IPS-18c (cell line): Measurements from ENCODE around the gene SLC22A5.
"Not testable (repeated sequence)": the region's sequence is repeated elsewhere in the genome, so short reads cannot be mapped to it uniquely, and the experiment has no call there.

Source experiments
- H3K4me3 ChIP-seq: 2 replicates; pipeline ENCODE4 v1.7.0; 2013; ENCODE audit warnings: low read depth, mild to moderate bottlenecking, low read length, moderate library complexity; ENCODE audit not compliant: insufficient read depth
- H3K9me3 ChIP-seq: one replicate; pipeline ENCODE4 v1.6.1; 2013; ENCODE audit warnings: mild to moderate bottlenecking, low read length, moderate library complexity; ENCODE audit not compliant: control insufficient read depth, insufficient read depth

Gene SLC22A5

GRCh38 chr5:132428484-132429462 lies 59.3 kb downstream of the SLC22A5 start:
- Histone ChIP-seq H3K4me3 (no peak overlapping the region), H3K9me3 (no peaks in the 10 kb centered on the region)

DNA sequence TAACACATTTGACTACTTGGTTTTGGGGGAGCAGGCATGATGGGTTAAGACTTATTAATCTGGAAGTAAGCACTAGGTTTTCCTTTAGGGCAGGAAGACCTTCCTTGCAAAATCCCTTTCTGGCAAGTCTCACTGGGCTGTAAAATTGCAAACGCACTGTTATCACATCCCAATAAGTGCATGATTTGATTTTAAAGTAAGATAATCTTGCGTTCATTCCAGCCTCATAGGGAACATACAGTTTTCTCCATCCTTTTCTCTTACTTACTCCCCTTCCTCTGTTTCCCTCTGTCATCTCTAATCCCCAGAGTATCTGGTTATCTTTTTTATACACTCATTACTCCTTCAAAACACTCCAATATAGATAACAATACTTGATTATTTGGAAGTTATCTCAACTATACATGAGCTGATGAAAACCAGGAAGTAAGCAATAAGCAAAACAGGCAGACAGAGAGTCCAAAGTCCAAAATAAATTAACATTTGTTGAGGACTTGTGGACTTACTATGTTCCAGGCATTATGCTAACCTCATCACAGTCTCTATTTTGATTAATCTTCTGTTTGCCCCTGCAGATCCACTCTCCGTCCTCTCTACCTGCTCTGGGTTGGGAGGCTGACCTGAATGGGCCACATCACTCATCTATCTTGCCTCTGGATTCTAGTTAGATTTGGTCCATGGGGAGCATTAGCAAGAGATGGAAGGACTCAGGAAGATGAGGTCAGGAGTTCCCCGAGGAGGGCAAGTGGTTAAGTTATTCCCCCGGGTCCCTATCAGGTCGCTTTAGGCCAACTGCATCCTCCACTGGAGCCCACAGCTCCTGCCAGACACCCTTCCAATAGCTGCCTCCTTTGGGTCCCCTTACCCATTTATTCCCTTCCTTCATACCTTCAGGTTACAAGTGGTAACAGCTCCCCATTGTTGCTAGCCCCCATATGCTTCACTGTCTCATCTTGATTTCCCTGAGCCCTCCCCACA lies 60.2 kb downstream of the SLC22A5 start:
- Histone ChIP-seq H3K9me3 (no peaks in the 10 kb centered on the region), H3K4me3 (no peak overlapping the region)

- Histone ChIP-seq H3K9me3 (no peaks in the 10 kb centered on the region), H3K4me3 (no peak overlapping the region)
These were observed 61.2 kb downstream of the SLC22A5 start for GRCh38 chr5:132430746-132431145.

- Histone ChIP-seq H3K9me3 (no peaks in the 10 kb centered on the region), H3K4me3 (no peak overlapping the region)
These were observed 62.1 kb downstream of the SLC22A5 start for GRCh38 chr5:132431632-132432031.

GRCh38 chr5:132433141-132433540 lies 63.6 kb downstream of the SLC22A5 start:
- no peaks in the 10 kb centered on the region for H3K9me3 ChIP-seq

DNA sequence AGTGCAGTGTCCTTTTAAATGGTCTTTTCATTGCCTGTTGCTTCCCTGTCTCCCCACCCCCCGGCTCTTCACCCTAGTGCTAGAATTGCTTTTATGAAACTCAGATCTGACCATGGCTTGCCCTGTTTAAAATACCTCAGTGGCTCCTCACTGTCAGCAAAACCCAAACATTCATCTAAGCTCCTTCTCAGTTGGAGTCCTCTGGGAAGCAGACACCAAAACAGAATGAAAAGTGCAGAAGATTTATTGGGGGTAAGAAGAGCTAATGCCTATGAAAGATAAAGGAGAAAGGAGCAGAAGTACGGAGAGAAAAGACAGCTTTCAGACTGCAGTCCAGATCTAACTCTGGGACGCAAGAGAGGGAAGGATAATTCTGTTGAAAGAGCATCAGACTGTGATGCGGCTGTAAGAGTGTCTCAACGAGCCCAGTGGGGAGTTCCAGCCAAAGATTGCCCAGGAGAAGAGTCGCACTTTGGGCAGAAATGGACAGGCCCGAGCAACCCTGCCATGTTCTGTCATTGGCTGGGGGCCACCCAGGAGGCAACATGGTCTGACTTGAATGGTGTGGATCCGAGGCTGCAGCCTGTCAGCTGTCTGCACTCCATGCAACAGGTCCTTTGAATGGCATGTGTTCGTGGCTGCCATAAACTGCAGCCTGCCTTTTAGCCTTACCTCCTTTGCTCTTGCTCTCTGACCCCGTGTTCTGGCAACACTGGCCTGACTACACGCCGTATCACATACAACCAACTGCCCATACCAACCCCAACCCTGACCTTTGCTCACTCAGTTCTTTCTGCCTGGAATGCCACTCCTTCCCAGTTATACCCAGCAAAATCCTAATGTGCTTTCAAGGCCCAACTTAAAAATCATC lies 65.1 kb downstream of the SLC22A5 start:
- H3K4me3 ChIP-seq, result no peak overlapping the region
- H3K9me3 ChIP-seq, result no peaks in the 10 kb centered on the region

More at GRCh38 chr5:132433141-132433540, 63.6 kb downstream of the SLC22A5 start:
- H3K4me3 ChIP-seq, result no peak overlapping the region

GRCh38 chr5:132435447-132435846 lies 65.9 kb downstream of the SLC22A5 start:
- H3K9me3 ChIP-seq, result no peaks in the 10 kb centered on the region
- no peak overlapping the region for H3K4me3 ChIP-seq

GRCh38 chr5:132435886-132436285 lies 66.4 kb downstream of the SLC22A5 start:
- no peaks in the 10 kb centered on the region for H3K9me3 ChIP-seq
- H3K4me3 ChIP-seq, result no peak overlapping the region

- Histone ChIP-seq H3K9me3 (no peaks in the 10 kb centered on the region), H3K4me3 (no peak overlapping the region)
These were observed 67.4 kb downstream of the SLC22A5 start for GRCh38 chr5:132436936-132437335.

DNA sequence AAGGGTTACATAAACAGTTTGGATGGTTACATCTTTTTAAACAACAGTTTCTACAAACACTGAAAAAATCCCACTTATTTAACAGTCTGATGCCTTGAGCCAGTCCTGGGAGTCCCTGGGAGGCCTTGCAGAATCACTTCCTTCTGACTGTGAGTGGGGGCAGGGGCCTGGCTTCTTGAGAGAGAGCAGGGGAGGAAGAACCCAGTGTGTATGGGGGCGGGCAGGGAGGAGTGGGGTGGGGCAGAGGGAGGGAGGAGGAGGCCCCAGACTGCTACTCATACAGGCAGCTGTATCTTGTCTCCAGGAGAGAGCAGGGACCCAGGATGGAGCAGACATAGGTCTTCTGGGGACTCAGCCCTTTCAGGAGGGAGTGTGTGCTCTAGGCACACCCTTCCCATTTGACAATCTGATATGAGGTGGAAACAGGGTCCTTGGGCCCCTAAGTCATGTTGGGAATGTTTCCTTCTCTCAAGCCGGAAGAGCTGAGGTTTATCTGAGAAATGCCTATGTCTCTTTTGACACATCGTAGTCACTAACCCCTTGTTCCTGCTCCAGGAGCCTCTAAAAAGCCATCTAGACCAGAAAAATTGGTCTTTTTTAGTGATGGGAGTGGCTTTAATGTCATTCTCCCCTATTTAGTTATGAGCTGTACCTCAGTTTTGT lies 68.2 kb downstream of the SLC22A5 start:
- no peaks in the 10 kb centered on the region for H3K9me3 ChIP-seq
- H3K4me3 ChIP-seq, result no peak overlapping the region

GRCh38 chr5:132438267-132438645 lies 68.7 kb downstream of the SLC22A5 start:
- H3K9me3 ChIP-seq, H3K4me3 ChIP-seq: not testable (repeated sequence)

GRCh38 chr5:132438917-132439316 lies 69.4 kb downstream of the SLC22A5 start:
- H3K9me3 ChIP-seq, result no peaks in the 10 kb centered on the region
- no peak overlapping the region for H3K4me3 ChIP-seq

DNA sequence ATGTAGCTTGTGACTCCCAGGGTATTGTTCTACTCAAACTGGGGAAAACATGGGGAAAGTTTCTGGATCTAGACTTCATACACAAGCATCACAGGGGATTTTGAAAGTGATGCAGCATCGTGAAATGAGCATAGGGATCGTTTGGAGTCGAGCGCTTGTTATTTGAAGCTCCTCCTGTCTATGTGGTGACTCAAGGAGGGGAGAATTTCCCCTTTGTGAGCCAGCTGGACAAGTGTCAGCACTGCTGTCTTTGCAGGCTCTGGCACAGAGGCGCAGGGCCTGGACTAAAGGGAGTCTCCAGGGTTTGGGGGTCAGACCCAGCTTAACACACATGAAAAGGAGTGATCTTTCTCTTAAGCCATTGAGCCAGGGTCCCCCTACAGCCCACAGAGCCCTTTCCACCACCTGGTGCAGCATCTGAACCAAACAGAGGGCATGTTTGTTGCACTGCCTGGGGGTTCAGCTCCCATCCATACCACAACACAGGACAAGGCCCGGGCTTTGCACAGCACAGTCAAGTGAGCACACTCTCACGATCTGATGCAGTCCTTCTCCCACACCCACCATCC lies 70.1 kb downstream of the SLC22A5 start:
- Histone ChIP-seq H3K4me3 (no peak overlapping the region), H3K9me3 (no peaks in the 10 kb centered on the region)

DNA sequence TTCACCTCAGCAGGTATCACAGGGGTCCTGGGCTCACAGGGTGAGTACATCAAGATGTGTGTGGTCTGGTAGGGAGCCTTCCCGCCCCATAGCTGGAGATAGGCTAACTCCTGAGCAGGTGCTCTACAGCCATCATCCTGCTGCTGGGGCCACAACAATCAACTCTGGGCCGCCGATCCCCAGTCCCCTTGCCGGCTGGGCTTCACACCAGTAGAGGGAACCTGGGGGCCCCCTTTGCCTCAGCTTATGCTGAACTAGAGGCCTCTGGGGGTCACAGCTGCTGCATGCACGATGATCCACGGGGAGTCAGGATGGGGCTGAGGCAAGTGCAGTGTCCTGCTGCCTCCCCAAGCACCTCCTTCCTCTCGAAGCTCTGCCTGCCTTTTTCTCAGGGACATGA lies 74.6 kb downstream of the SLC22A5 start:
- no peak overlapping the region for H3K4me3 ChIP-seq
- no peaks in the 10 kb centered on the region for H3K9me3 ChIP-seq
